HepG2 (cell line): ENCODE data around the gene SLC9A1. TPM values are rescaled to one million over a fixed set of nuclear protein-coding genes. Genes with fewer than 3 reads are reported as not detected.
A peak's percentile ranks its signal among the peaks of the same experiment; 100 is the strongest.

Experiments
- ATAC-seq: fragments of 200-7000 bp; cut with Tn5 transposase; 3 replicates; pipeline ENCODE4 v1.9.1; 2020; ENCODE audit warnings: mild to moderate bottlenecking, moderate library complexity
- BruUV-seq: library from RNA; stranded (reverse); fragments of 400-500 nt; replicated peaks from 2 replicates; lab custom pipeline; 2021; lab: Mats Ljungman, UMichigan
- CTCF ChIA-PET: fragments of 300-600 bp; formaldehyde crosslinking; extraction: SDS; loops from one replicate; lab custom pipeline; 2021; ENCODE audit warnings: low total read pairs, inconsistent platforms, low intra/inter-chr PET ratio; lab: Yijun Ruan, JAX
- POLR2A ChIA-PET: fragments of 350-600 bp; sonication (Branson Sonifier 250); formaldehyde crosslinking; loops from one replicate; lab custom pipeline; 2020; ENCODE audit warnings: antibody characterized with exemption, inconsistent platforms; lab: Yijun Ruan, JAX
- DNase-seq: peaks from one replicate; pipeline ENCODE4 v3.0.0-alpha.2; 2015; ENCODE audit warnings: low spot score
- FAIRE-seq: peaks from 3 replicates; lab custom pipeline; 2011; peaks lifted over from hg19 to GRCh38; lab: Jason Lieb, UNC
- H2AFZ ChIP-seq: one replicate; pipeline ENCODE4 v1.6.1; 2011; ENCODE audit warnings: low read length, inconsistent platforms
- H3K27ac ChIP-seq: fragments of 300-600 bp; 3 replicates; pipeline ENCODE4 v1.8.0; 2011; ENCODE audit warnings: mixed run types, mild to moderate bottlenecking, mixed read lengths, low read length, inconsistent platforms; ENCODE audit not compliant: insufficient read depth; ENCODE audit errors: extremely low read length
- H3K27me3 ChIP-seq, 2 experiments: fragments of 200-600 bp in 1 of 2; 2 replicates in 1 of 2; 3 replicates in 1 of 2; pipeline versions ENCODE4 v1.6.0 to v1.8.0; 2011; ENCODE audit warnings: low read length in 2 of 2, mild to moderate bottlenecking in 2 of 2, moderate library complexity in 2 of 2, inconsistent platforms in 1 of 2; ENCODE audit not compliant: insufficient read depth in 2 of 2, control insufficient read depth in 1 of 2
- H3K36me3 ChIP-seq, 2 experiments: fragments of 200-600 bp in 1 of 2; replicated peaks in 1 of 2; 2 replicates in 1 of 2; 3 replicates in 1 of 2; pipeline versions ENCODE4 v1.5.1 to v1.8.0; 2011; ENCODE audit warnings: low read length in 2 of 2, inconsistent platforms in 1 of 2; ENCODE audit not compliant: insufficient read depth in 2 of 2, control insufficient read depth in 1 of 2
- H3K4me1 ChIP-seq: 2 replicates; pipeline ENCODE4 v1.5.1; 2012; ENCODE audit warnings: low read length, inconsistent platforms; ENCODE audit not compliant: insufficient read depth
- H3K4me2 ChIP-seq: 2 replicates; pipeline ENCODE4 v1.6.0; 2011; ENCODE audit warnings: low read depth, low read length, inconsistent platforms
- H3K4me3 ChIP-seq, 3 experiments: fragments of 200-600 bp in 1 of 3; sonication (generic), shearing (Covaris generic) in 1 of 3; replicated peaks in 1 of 3; 2 replicates each; pipeline ENCODE4 v1.5.1; 2011 to 2016; ENCODE audit warnings: low read length in 3 of 3, inconsistent platforms in 2 of 3, low read depth in 2 of 3, mild to moderate bottlenecking in 2 of 3, control low read depth in 1 of 3, mixed read lengths in 1 of 3; ENCODE audit not compliant: insufficient read depth in 1 of 3
- H3K79me2 ChIP-seq: one replicate; pipeline ENCODE4 v1.6.1; 2011; ENCODE audit warnings: low read length, inconsistent platforms; ENCODE audit not compliant: insufficient read depth
- H3K9ac ChIP-seq: 2 replicates; pipeline ENCODE4 v1.6.0; 2011; ENCODE audit warnings: mild to moderate bottlenecking, low read depth, low read length, inconsistent platforms; ENCODE audit not compliant: insufficient read depth
- H3K9me3 ChIP-seq: 2 replicates; pipeline ENCODE4 v1.5.1; 2012; ENCODE audit warnings: mild to moderate bottlenecking, low read length
- H4K20me1 ChIP-seq: 2 replicates; pipeline ENCODE4 v1.6.0; 2011; ENCODE audit warnings: inconsistent platforms, mild to moderate bottlenecking, low read length, moderate library complexity; ENCODE audit not compliant: insufficient read depth
- CTCF ChIP-seq: sonication (generic); formaldehyde crosslinking; IDR thresholded peaks from 2 replicates; pipeline ENCODE4 v1.5.0; 2020; ENCODE audit warnings: mild to moderate bottlenecking, missing genetic modification reagents, moderate library complexity
- IRX3 ChIP-seq: sonication (generic); formaldehyde crosslinking; IDR thresholded peaks from 2 replicates; pipeline ENCODE4 v1.8.1; 2023; ENCODE audit warnings: mild to moderate bottlenecking, low read depth, missing genetic modification reagents, borderline replicate concordance
- JUN ChIP-seq: sonication (generic); formaldehyde crosslinking; IDR thresholded peaks from 2 replicates; pipeline ENCODE4 v1.4.0; 2020; ENCODE audit warnings: mild to moderate bottlenecking, missing genetic modification reagents
- SRY ChIP-seq: sonication (generic); formaldehyde crosslinking; IDR thresholded peaks from 2 replicates; pipeline ENCODE4 v1.8.0; 2022; ENCODE audit warnings: mild to moderate bottlenecking, missing genetic modification reagents
- TCF7 ChIP-seq: sonication (generic); IDR thresholded peaks from 2 replicates; pipeline ENCODE4 v1.6.1; 2016; ENCODE audit warnings: antibody characterized with exemption, low read depth
- TIGD3 ChIP-seq: sonication (generic); formaldehyde crosslinking; IDR thresholded peaks from 2 replicates; pipeline ENCODE4 v1.5.1; 2020; ENCODE audit warnings: mild to moderate bottlenecking, missing genetic modification reagents, borderline replicate concordance
- ZBTB8A ChIP-seq: sonication (generic); formaldehyde crosslinking; IDR thresholded peaks from 2 replicates; pipeline ENCODE4 v1.4.0; 2020; ENCODE audit warnings: mild to moderate bottlenecking, low read depth, missing genetic modification reagents, borderline replicate concordance
- ZNF441 ChIP-seq: sonication (generic); formaldehyde crosslinking; IDR thresholded peaks from 2 replicates; pipeline ENCODE4 v1.7.0; 2021; ENCODE audit warnings: missing genetic modification reagents, borderline replicate concordance
- ZNF484 ChIP-seq: sonication (generic); formaldehyde crosslinking; IDR thresholded peaks from 2 replicates; pipeline ENCODE4 v1.5.1; 2020; ENCODE audit warnings: mild to moderate bottlenecking, low read depth, missing genetic modification reagents, borderline replicate concordance
- ZNF569 ChIP-seq: sonication (generic); formaldehyde crosslinking; IDR thresholded peaks from 2 replicates; pipeline ENCODE4 v1.5.0; 2020; ENCODE audit warnings: mild to moderate bottlenecking, missing genetic modification reagents, moderate library complexity, borderline replicate concordance
- WGBS: methylation state at CpG from one replicate; pipeline ENCODE4 v1.1.6; 2017; ENCODE audit warnings: low lambda C conversion rate; 5-methylcytosine and 5-hydroxymethylcytosine counted together
- in situ Hi-C: cut with HindIII; loops from 2 replicates; pipeline ENCODE4 v1.10.0; 2017; ENCODE audit warnings: low pct_unique_long_range_greater_than_20kb; ENCODE audit not compliant: extremely low pct_ligation_motif_present
- intact Hi-C: fragments of 100-400 bp; cut with micrococcal nuclease; formaldehyde crosslinking; loops from one replicate; pipeline ENCODE4 v1.10.0; 2022; ENCODE audit not compliant: unreplicated experiment
- polyA plus RNA-seq, 8 experiments: library from polyadenylated mRNA; depleted of rRNA in 3 of 8; stranded (reverse) in 7 of 8; unstranded in 1 of 8; fragments of >200 nt; fragmentation: Illumina TruSeq in 4 of 8; extraction: Trizol in 4 of 8; gene quantifications; 2 replicates each; pipeline versions ENCODE4 v1.2.1 to v1.2.3, GENCODE V29; 2011 to 2016; ENCODE audit warnings: low read depth in 4 of 8, missing spikeins in 1 of 8, mixed read lengths in 1 of 8; ENCODE audit not compliant: insufficient read depth in 1 of 8
- total RNA-seq, 5 experiments: library from RNA; depleted of rRNA; stranded (reverse); fragments of >200 nt; fragmentation: Illumina TruSeq; extraction: Trizol; gene quantifications; 2 replicates each; pipeline ENCODE4 v1.2.3, GENCODE V29; 2016; ENCODE audit warnings: low read depth in 1 of 5
- TF ChIP-seq, protein P1 (sequence below): sonication (generic); formaldehyde crosslinking; IDR thresholded peaks from 2 replicates; pipeline ENCODE4 v1.5.0; 2020; ENCODE audit warnings: missing genetic modification reagents

SLC9A1 gene
- total and polyA plus RNA-seq, 2 of the 13 experiments (the other 11 are each of a cell fraction or from before 2014, with no cell fraction given) = 1.4 to 2.9 TPM

DNA sequence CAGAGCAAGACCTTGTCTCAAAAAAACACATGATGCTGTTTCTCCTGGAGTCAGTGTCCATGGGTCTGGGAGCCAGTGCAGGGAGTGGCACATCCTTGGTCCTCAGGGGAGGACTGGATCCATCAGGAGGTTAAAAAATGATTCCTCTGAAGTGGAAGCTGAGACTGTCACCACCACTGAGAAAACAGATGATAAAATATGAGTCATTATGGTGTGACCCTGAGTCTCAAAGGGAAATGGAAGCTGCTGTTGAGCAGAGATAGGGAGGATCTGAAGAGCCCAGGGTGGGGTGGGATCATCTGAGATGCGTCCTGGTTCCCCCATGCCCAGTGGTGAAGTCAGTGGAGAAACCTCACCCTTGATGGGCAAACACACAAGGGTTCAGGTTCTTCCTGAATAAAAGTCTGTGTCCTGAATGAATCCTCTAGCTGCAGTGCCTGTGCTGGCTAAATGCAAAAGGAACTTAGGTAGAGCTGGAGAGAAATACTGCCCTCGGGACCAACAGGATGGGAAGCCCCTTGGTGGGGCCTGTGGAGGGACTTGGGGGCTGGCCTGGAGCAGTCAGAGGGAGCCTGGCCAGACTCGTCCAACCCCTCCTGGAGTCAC, 80.6 kb downstream of the SLC9A1 start (continued):
- TF ChIP-seq SRY (CRISPR knock-in tag) = no peak

- Histone ChIP-seq H3K9me3 (no peaks in the 10 kb centered on the region), H3K4me1 (no peaks in the 10 kb centered on the region), H3K9ac (no peak overlapping the region), H3K27ac (no peak overlapping the region), H3K27me3 (peaks cover 3 to 11% of the 10 kb centered on the region in 2 experiments; a peak in 2 of 5 replicates), H3K79me2 (no peaks in the 10 kb centered on the region), H4K20me1 (no peaks in the 10 kb centered on the region), H2AFZ (no peak overlapping the region), H3K36me3 (no peaks in the 10 kb centered on the region), H3K4me3 (no peak overlapping the region), H3K4me2 (no peak overlapping the region)
- in situ Hi-C loops = no loop called here
- CTCF ChIA-PET = interaction anchor here (1.3 kb wide), 1 partner anchor 27 kb away, joined by 4 read pairs; no protein-coding TSS in a partner anchor
- 8% methylated on average over 4 of the region's 8 CpGs for WGBS
- TF ChIP-seq JUN (CRISPR knock-in tag) = no peak
- no peak for TF ChIP-seq ZBTB8A (CRISPR knock-in tag)
- no peak for TF ChIP-seq TCF7
- POLR2A ChIA-PET = no interaction called here
- DNase-seq = no peak
- BruUV-seq = no TSS peak
- intact Hi-C loops = no loop called here
- no peak for ATAC-seq
- no peak for FAIRE-seq
Observed at GRCh38 chr1:27071049-27071416, 83.9 kb downstream of the SLC9A1 start.

GRCh38 chr1:27070390-27071048, 84.4 kb downstream of the SLC9A1 start:
- H3K36me3 ChIP-seq = no peaks in the 10 kb centered on the region
- H3K9me3 ChIP-seq = no peaks in the 10 kb centered on the region
- intact Hi-C loops (no loop called here), in situ Hi-C loops (no loop called here)
- ChIA-PET POLR2A (no interaction called here), CTCF (interaction anchor here (1.3 kb wide), 1 partner anchor 26 kb away, joined by 4 read pairs; no protein-coding TSS in a partner anchor)
- no peak overlapping the region for H3K27ac ChIP-seq
- H2AFZ ChIP-seq = no peak overlapping the region
- no peak overlapping the region for H3K4me3 ChIP-seq
- H3K79me2 ChIP-seq = no peaks in the 10 kb centered on the region
- peaks cover 3 to 11% of the 10 kb centered on the region in 2 experiments; a peak in 2 of 5 replicates for H3K27me3 ChIP-seq
- no peak overlapping the region for H3K9ac ChIP-seq
- DNase-seq = no peak
- no peak overlapping the region for H3K4me2 ChIP-seq
- ATAC-seq = peak; percentile 71
- WGBS = 33% methylated on average over 10 of the region's 12 CpGs
- no TSS peak for BruUV-seq
- peaks cover 4% of the 10 kb centered on the region; the same call in 1 of the 2 replicates for H3K4me1 ChIP-seq
- H4K20me1 ChIP-seq = no peaks in the 10 kb centered on the region
- FAIRE-seq = no peak
- no peak for TF ChIP-seq TIGD3 (CRISPR knock-in tag)
- peak; percentile 35; the same call in 1 of the 2 replicates for TF ChIP-seq CTCF
- no peak for TF ChIP-seq ZNF441
- TF ChIP-seq IRX3 (CRISPR knock-in tag) = no peak
- TF ChIP-seq ZNF484 = no peak
- no peak for TF ChIP-seq ZNF569 (CRISPR knock-in tag)
- TF ChIP-seq, protein P1, sequence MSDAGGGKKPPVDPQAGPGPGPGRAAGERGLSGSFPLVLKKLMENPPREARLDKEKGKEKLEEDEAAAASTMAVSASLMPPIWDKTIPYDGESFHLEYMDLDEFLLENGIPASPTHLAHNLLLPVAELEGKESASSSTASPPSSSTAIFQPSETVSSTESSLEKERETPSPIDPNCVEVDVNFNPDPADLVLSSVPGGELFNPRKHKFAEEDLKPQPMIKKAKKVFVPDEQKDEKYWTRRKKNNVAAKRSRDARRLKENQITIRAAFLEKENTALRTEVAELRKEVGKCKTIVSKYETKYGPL (CRISPR knock-in tag) = no peak
